DND-41 (cell line): Measurements from ENCODE around the gene CMSS1.

Source experiments
- EZH2 ChIP-seq: IDR thresholded peaks from 3 replicates; pipeline ENCODE4 v1.6.1; 2012; ENCODE audit warnings: borderline replicate concordance, low read depth, mild to moderate bottlenecking, moderate library complexity, low read length, inconsistent platforms; ENCODE audit not compliant: severe bottlenecking
- TF ChIP-seq, protein P1 (sequence below): IDR thresholded peaks from 2 replicates; pipeline ENCODE4 v1.5.1; 2012; ENCODE audit warnings: borderline replicate concordance, low read length, moderate library complexity, mild to moderate bottlenecking; ENCODE audit not compliant: poor library complexity, severe bottlenecking; ENCODE audit errors: extremely low read depth

DNA sequence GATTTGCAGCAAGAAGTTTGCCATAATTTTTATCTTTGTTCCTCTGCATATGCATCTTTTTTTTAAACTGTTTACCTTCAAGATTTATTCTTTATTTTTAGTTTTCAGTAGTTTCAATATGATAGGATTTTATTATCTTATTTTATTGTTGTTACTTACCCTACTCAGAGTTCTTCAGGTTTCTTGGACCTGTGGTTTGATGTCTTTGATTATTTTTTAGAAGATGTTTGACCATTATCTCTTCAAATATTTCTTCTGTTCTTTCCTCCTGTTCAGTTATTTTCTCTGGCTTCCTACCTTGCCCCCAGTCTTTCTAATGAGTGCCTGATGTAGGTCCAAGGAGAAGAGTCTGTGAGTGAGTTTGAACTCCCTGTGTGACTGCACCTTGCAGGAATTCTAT lies 158.9 kb downstream of the CMSS1 start:
- TF ChIP-seq, protein P1, sequence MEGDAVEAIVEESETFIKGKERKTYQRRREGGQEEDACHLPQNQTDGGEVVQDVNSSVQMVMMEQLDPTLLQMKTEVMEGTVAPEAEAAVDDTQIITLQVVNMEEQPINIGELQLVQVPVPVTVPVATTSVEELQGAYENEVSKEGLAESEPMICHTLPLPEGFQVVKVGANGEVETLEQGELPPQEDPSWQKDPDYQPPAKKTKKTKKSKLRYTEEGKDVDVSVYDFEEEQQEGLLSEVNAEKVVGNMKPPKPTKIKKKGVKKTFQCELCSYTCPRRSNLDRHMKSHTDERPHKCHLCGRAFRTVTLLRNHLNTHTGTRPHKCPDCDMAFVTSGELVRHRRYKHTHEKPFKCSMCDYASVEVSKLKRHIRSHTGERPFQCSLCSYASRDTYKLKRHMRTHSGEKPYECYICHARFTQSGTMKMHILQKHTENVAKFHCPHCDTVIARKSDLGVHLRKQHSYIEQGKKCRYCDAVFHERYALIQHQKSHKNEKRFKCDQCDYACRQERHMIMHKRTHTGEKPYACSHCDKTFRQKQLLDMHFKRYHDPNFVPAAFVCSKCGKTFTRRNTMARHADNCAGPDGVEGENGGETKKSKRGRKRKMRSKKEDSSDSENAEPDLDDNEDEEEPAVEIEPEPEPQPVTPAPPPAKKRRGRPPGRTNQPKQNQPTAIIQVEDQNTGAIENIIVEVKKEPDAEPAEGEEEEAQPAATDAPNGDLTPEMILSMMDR, result no peak
- no peak for TF ChIP-seq EZH2
